Heart right ventricle (tissue), 16 donors: ENCODE measurements around the gene LMAN1L. TPM values are rescaled to one million over a fixed set of nuclear protein-coding genes. Genes with fewer than 3 reads are reported as not detected.

Experiments
- ATAC-seq, 8 donors: fragments of 200-7000 bp; cut with Tn5 transposase; one replicate each; pipeline ENCODE4 v1.9.1; 2020; ENCODE audit warnings: mild to moderate bottlenecking in 8 of 8, moderate library complexity in 8 of 8, moderate number of reproducible peaks in 1 of 8
- DNase-seq, 2 donors: peaks; one replicate each; pipeline ENCODE4 v3.0.0-alpha.2; 2020
- H3K27ac ChIP-seq, 10 donors: fragments of 200-600 bp; sonication (generic) in 2 of 10; one replicate each; pipeline versions ENCODE4 v1.5.0 to v1.8.0; 2020 to 2022; ENCODE audit warnings: mild to moderate bottlenecking in 3 of 10
- H3K27me3 ChIP-seq, 7 donors: fragments of 200-600 bp; one replicate each; pipeline ENCODE4 v1.8.0; 2021 to 2022; ENCODE audit warnings: mild to moderate bottlenecking in 2 of 7
- H3K36me3 ChIP-seq, 9 donors: fragments of 200-600 bp; sonication (generic) in 1 of 9; one replicate each; pipeline versions ENCODE4 v1.5.0 to v1.8.0; 2020 to 2022; ENCODE audit warnings: mild to moderate bottlenecking in 2 of 9
- H3K4me1 ChIP-seq, 9 donors: fragments of 200-600 bp; sonication (generic) in 1 of 9; one replicate each; pipeline versions ENCODE4 v1.5.0 to v1.8.0; 2020 to 2022; ENCODE audit warnings: mild to moderate bottlenecking in 4 of 9
- H3K4me3 ChIP-seq, 10 donors: fragments of 200-600 bp; sonication (generic) in 2 of 10; one replicate each; pipeline versions ENCODE4 v1.5.0 to v1.8.0; 2020 to 2022; ENCODE audit warnings: mild to moderate bottlenecking in 7 of 10, moderate library complexity in 2 of 10
- H3K9me3 ChIP-seq, 11 donors: fragments of 200-600 bp in 10 of 11; sonication (generic) in 2 of 11; one replicate each; pipeline versions ENCODE4 v1.5.0 to v1.8.0; 2013 to 2022; ENCODE audit warnings: mild to moderate bottlenecking in 2 of 11, control low read depth in 1 of 11, moderate library complexity in 1 of 11
- CTCF ChIP-seq, 9 donors: fragments of 200-600 bp; sonication (generic) in 2 of 9; IDR thresholded peaks; one replicate each; pipeline versions ENCODE4 v1.5.0 to v1.8.0; 2021 to 2022; ENCODE audit warnings: antibody characterized with exemption in 9 of 9, mild to moderate bottlenecking in 5 of 9, moderate library complexity in 1 of 9
- WGBS, 2 donors: extraction: QIAGEN DNeasy Blood & Tissue Kit; methylation state at CpG; one replicate each; pipeline ENCODE4 v1.1.7; 2013; ENCODE audit warnings: inconsistent platforms in 1 of 2; 5-methylcytosine and 5-hydroxymethylcytosine counted together
- intact Hi-C, 10 donors: fragments of 100-400 bp; cut with DNase I; formaldehyde crosslinking; loops; one replicate each; pipeline versions ENCODE4 v1.11.1 to v1.14.2; 2022
- polyA plus RNA-seq, 2 donors: library from polyadenylated mRNA; stranded (reverse); fragments of 200-250 nt; gene quantifications; one replicate each; pipeline ENCODE4 v1.2.3, GENCODE V29; 2013
- total RNA-seq, 10 donors: library from RNA; stranded (reverse); fragmentation: NEBNext Ultra II Directional in 3 of 10; extraction: Animal tissue kit (Norgen Biotek cat#: 25700) in 3 of 10; gene quantifications; one replicate each; pipeline versions ENCODE4 v1.2.1 to v1.2.4, GENCODE V29; 2021 to 2023
- donor health status: Arrhythmogenic right ventricular cardiomyopathy.
- donor health status: ischemic (EF 13 %, LVEDD 7.1; RV severe dilation, severe dysfunction).
- donor health status: healthy with polysubstance abuse.
- donor health status: DM: no; HTN: yes; CAD: no.
- donor health status: DM: no; HTN: no; CAD: no.
- donor health status: ischemic (EF 25% LVEDD 6.9; RV normal size, moderate dysfunction).
- donor health status: ischemic (EF 25% LVEDD 5.7; RV mildly dilated, moderate dysfunction).
- donor health status: healthy.
- donor health status: DM: yes; HTN: yes; CAD: no.
- donor health status: Ischemic cardiomyopathy.
- donor health status: ischemic (EF 35%, LVEDD 5.7; RV mildly dilated, moderate dysfunction).
- donor health status: nonischemic (EF 11% LVEDD 7.7; RV severe dilation, severe dysfunction).
- donor health status: DM: yes; HTN: yes; CAD: no.
- donor health status: PGD.
- donor health status: ischemic (EF 29% LVEDD 5.4; RV normal size, mild dysfunction).
- donor health status: nonischemic (EF 23%, LVEDD 6.1; RV moderate dilation, normal function).

Gene LMAN1L
- total and polyA plus RNA-seq, 12 donors, result 0.03 to 47.4 (median 9.0) TPM

- DNase-seq, result no peak
- peak overlapping the region in 6 of 10 donors; percentile 6 to 96 (median 60) for H3K27ac ChIP-seq
- no peaks in the 10 kb centered on the region for H3K27me3 ChIP-seq
- no peaks in the 10 kb centered on the region for H3K9me3 ChIP-seq
- ATAC-seq, result no peak
- 66 to 68% methylated on average over 12 of the region's 12 CpGs for WGBS, 2 donors
- H3K4me3 ChIP-seq, result no peak overlapping the region
- H3K4me1 ChIP-seq, result peaks cover 29 to 95% (median 66%) of the 10 kb centered on the region in 9 donors
- peaks cover 0 to 25% (median 0%) of the 10 kb centered on the region in 9 donors for H3K36me3 ChIP-seq
- intact Hi-C loops, result no loop called here
- TF ChIP-seq CTCF (IDR thresholded peaks at IDR 0.05), result no peak
These were observed 20.2 kb upstream of the LMAN1L start for GRCh38 chr15:74792227-74793016.

GRCh38 chr15:74793135-74794028 is 19.3 kb upstream of the LMAN1L start:
- TF ChIP-seq CTCF (IDR thresholded peaks at IDR 0.05), result peak in 1 of 9 donors; percentile 50
- Histone ChIP-seq H3K9me3 (no peaks in the 10 kb centered on the region), H3K27me3 (no peaks in the 10 kb centered on the region), H3K4me3 (peak overlapping the region in 1 of 10 donors; percentile 7), H3K36me3 (peaks cover 0 to 35% (median 0%) of the 10 kb centered on the region in 9 donors), H3K4me1 (peaks cover 20 to 95% (median 64%) of the 10 kb centered on the region in 9 donors), H3K27ac (peak overlapping the region in 2 of 10 donors; percentile 93 to 96)
- intact Hi-C loops, result no loop called here
- ATAC-seq (no peak), DNase-seq (no peak)
- 79 to 82% methylated on average over 12 of the region's 12 CpGs for WGBS, 2 donors

GRCh38 chr15:74794248-74794969 is 18.2 kb upstream of the LMAN1L start:
- no peak for TF ChIP-seq CTCF (IDR thresholded peaks at IDR 0.05)
- Histone ChIP-seq H3K4me1 (peaks cover 15 to 95% (median 59%) of the 10 kb centered on the region in 9 donors), H3K27ac (peak overlapping the region in 1 of 10 donors; percentile 47)

GRCh38 chr15:74794970-74795349 is 17.7 kb upstream of the LMAN1L start:
- intact Hi-C loops, result no loop called here
- Histone ChIP-seq H3K9me3 (no peaks in the 10 kb centered on the region), H3K4me3 (no peak overlapping the region), H3K27me3 (no peaks in the 10 kb centered on the region), H3K36me3 (peaks cover 0 to 51% (median 0%) of the 10 kb centered on the region in 9 donors), H3K4me1 (peaks cover 15 to 95% (median 58%) of the 10 kb centered on the region in 9 donors), H3K27ac (peak overlapping the region in 1 of 10 donors; percentile 47)
- ATAC-seq (no peak), DNase-seq (no peak)
- 91 to 93% methylated on average over 9 of the region's 9 CpGs for WGBS, 2 donors
- no peak for TF ChIP-seq CTCF (IDR thresholded peaks at IDR 0.05)

More at GRCh38 chr15:74794248-74794969, 18.2 kb upstream of the LMAN1L start:
- H3K9me3 ChIP-seq, result no peaks in the 10 kb centered on the region
- no peak for ATAC-seq
- H3K36me3 ChIP-seq, result peaks cover 0 to 45% (median 0%) of the 10 kb centered on the region in 9 donors
- no peaks in the 10 kb centered on the region for H3K27me3 ChIP-seq
- intact Hi-C loops, result no loop called here
- 89 to 91% methylated on average over 7 to 8 of the region's 9 CpGs for WGBS, 2 donors
- DNase-seq, result no peak
- no peak overlapping the region for H3K4me3 ChIP-seq
